ENCODE measurements around the gene TNRC6C.

Gene TNRC6C

DNA sequence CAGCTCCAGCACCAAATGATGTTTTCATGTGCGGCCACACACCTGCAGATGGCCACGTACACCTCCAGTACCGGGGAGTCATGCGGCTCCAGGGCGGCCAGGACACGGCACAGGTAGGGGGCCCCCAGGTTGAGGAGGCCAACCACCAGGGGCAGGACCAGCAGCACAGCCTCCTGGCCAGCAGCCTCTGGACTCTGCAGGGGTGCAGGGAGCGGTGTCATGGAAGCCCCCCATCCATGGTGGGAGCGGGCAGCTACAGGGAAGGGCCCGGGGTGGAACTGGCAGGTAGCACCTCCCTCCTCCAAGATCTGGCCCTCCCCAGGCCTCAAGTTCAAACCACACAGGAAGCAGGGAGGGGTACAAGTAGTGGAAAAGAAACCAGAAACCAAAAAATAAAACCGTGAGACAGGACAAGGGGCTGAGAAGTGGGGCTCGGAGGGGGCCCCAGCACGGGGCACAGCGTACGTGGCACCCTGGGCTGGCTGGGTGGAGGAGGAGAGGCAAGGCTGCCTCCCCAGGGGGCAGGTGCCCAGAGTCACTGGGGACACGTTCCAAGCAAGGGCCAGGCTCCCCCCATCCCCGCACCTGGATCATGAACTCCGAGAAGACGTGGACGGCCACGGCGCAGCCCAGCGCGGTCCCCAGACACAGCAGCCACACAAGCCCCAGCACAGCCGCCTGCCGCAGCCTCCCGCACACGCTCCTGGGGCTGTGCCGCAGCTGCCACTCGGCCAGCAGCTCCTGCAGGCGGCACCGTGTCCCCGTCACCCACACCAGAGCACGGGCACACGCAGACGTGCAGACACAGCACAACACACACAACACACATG lies 162.7 kb downstream of the TNRC6C start:
- TF ChIP-seq, protein P1, sequence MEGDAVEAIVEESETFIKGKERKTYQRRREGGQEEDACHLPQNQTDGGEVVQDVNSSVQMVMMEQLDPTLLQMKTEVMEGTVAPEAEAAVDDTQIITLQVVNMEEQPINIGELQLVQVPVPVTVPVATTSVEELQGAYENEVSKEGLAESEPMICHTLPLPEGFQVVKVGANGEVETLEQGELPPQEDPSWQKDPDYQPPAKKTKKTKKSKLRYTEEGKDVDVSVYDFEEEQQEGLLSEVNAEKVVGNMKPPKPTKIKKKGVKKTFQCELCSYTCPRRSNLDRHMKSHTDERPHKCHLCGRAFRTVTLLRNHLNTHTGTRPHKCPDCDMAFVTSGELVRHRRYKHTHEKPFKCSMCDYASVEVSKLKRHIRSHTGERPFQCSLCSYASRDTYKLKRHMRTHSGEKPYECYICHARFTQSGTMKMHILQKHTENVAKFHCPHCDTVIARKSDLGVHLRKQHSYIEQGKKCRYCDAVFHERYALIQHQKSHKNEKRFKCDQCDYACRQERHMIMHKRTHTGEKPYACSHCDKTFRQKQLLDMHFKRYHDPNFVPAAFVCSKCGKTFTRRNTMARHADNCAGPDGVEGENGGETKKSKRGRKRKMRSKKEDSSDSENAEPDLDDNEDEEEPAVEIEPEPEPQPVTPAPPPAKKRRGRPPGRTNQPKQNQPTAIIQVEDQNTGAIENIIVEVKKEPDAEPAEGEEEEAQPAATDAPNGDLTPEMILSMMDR (IDR thresholded peaks at IDR 0.05; ENCODE audit: insufficient read depth, low read depth, low read length, missing control alignments), result no peak
- H3K4me3 ChIP-seq (ENCODE audit: low read length), result no peak overlapping the region
- DNase-seq (ENCODE audit: low read depth), result no peak

DNA sequence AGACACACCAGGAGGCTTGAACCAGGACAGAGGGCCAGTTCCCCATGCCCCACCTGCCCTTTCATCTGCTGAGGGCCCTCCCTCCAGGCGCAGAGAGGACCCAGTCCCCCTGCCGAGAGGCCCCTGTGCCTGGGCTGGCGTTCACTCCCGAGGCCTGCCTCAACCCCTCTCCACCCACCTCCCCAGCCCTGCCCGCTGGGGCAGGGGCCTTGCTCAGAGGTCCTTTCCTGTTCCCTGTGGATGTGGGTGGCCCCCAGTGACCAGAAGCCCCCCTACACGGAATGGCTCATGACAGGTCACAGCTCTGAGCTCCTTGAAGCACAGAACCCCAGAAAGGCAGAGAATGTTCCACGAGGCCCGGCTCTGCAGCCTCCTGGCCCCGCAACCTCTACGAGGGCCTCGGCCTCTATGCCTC lies 163.3 kb downstream of the TNRC6C start:
- no peak for DNase-seq (ENCODE audit: low read depth)
- H3K4me3 ChIP-seq (ENCODE audit: low read length), result no peak overlapping the region
- TF ChIP-seq, protein P1 (IDR thresholded peaks at IDR 0.05; ENCODE audit: insufficient read depth, low read depth, low read length, missing control alignments), result no peak

DNA sequence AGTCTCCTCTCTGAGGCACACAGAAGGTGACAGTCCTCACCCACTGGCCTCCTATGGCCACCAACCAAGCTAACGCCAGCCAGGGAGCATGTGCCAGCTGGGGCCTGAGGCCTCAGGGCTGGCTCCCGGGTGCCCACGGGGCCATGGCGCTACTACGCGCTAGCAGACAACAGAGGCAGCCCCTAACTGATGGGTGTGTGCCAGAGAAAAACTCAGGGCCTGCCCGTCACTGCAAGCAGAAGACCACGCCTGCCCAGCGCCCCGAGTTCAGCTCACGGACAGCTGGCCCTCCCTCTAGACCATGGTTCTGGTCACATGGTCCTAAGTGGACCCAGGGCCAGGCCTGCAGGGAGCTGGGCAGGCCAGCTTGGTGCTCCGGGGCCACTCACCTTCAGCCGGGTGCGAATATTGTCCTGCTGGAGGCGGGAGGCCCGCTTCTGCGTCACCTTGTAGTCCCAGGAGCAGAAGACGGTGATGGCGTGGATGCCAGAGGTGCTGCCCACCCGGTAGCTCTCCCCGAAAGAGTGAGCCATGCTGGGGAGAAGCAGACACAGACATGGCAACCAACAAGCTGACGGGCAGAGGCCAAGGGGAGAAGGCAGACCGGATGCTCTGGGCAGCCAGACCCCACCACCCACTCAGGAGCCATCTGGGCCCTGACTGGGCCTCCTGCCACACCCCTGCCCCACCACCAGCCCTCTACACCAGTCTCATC lies 163.9 kb downstream of the TNRC6C start:
- TF ChIP-seq, protein P1 (IDR thresholded peaks at IDR 0.05; ENCODE audit: insufficient read depth, low read depth, low read length, missing control alignments), result no peak
- no peak for DNase-seq (ENCODE audit: low read depth)
- no peak overlapping the region for H3K4me3 ChIP-seq (ENCODE audit: low read length)

DNA sequence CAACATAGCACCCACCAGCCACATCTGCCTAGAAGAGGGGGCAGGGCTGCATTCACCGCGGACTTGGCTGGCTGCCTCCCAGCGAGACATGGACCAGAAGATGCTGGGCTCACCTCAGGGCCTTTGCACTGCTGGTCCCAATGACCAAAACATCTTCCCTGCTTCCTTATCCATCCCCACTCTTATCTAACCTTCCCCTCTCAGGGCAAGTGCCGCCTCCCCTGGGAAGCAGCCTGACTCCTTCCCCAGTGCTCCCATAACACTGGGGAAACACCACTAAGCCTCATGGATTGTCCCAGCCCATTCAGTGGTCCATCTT lies 164.4 kb downstream of the TNRC6C start:
- no peak for DNase-seq (ENCODE audit: low read depth)
- H3K4me3 ChIP-seq (ENCODE audit: low read length), result no peak overlapping the region
- TF ChIP-seq, protein P1 (IDR thresholded peaks at IDR 0.05; ENCODE audit: insufficient read depth, low read depth, low read length, missing control alignments), result no peak

DNA sequence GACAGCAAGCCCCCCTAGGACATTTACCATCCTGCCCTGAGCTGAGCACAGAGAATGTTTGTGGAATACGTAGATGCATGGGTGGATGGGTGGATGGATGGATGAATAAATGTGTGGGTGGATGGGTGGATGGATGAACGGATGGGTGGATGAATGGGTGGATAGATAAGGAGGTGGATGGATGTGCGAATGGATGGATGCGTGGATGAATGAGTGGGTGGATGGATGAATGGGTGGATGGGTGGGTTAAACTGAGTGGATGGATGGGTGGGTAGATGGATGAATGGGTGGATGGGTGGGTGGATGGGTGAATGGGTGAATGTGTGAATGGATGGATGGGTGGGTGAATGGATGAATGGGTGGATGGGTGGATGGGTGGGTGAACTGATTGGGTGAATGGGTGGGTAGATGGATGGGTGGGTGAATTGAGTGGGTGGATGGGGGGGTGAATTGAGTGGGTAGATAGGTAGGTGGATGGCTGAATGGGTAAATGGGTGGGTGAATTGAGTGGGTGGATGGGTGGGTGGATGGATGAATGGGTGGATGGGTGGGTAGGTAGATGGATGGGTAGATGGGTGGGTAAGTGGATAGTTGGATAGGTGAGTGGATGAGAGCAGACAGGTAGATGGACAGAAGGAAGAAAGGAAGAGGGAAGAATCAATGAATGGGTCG lies 164.9 kb downstream of the TNRC6C start:
- H3K4me3 ChIP-seq (ENCODE audit: low read length), result no peak overlapping the region
- no peak for DNase-seq (ENCODE audit: low read depth)
- TF ChIP-seq, protein P1 (IDR thresholded peaks at IDR 0.05; ENCODE audit: insufficient read depth, low read depth, low read length, missing control alignments), result no peak

DNA sequence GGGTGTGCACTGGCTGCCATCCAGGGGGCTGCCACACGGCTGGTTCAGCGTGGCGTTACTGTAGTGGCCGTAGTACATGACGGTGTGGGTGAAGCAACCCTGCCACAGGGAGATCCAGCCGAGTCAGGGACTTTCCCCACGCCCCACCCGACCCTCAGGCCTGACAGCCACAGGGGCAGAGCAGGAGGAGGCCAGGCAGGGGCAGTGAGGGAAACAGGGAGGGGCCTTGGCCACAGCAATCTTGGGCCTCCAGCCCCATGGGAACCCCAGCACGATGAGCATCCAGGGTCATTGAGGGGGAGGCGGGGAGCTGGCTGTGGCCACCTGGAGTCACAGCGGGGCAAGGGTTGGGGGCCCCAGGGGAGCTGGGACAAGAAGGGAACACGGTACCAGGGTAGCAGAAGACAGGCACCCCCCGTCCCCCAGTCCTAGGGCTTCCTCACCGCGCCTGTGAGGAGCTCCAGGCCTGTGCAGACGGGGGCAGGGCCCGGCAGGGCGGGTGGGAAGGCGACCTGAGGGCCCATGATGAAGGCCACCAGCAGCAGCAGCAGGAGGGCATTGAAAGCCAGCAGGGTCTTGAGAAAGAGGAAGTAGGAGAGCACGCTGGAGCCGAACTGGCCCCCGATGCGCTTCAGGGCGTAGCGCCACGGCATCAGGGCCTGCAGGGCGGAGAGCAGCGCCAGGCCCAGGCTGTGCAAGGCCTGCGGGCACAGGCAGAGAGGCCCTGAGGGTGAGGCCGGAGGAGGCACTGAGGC lies 165.8 kb downstream of the TNRC6C start:
- H3K4me3 ChIP-seq (ENCODE audit: low read length), result no peak overlapping the region
- no peak for DNase-seq (ENCODE audit: low read depth)
- TF ChIP-seq, protein P1 (IDR thresholded peaks at IDR 0.05; ENCODE audit: insufficient read depth, low read depth, low read length, missing control alignments), result no peak
